ENCODE measurements around the gene DMC1.

DNA sequence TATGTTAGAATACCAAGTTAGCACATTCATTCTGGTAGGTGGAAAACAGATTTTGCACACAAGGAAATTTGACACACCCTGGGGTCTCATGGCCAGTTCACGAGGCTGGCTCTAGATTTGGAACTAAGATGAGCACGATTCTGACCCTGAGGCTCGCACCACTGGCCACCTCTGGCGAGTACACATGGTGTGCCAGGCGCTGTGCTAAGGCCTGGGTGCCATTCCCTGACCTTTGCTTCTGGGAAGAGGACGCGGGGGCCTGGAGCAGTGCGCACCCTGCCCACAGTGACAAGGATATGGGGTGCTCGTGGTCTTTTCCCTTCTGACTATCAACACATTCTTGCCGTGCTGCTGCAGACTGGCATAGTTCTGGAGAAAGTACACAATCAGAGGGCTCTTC is 29.5 kb upstream of the DMC1 start:
- TF ChIP-seq, protein P1, sequence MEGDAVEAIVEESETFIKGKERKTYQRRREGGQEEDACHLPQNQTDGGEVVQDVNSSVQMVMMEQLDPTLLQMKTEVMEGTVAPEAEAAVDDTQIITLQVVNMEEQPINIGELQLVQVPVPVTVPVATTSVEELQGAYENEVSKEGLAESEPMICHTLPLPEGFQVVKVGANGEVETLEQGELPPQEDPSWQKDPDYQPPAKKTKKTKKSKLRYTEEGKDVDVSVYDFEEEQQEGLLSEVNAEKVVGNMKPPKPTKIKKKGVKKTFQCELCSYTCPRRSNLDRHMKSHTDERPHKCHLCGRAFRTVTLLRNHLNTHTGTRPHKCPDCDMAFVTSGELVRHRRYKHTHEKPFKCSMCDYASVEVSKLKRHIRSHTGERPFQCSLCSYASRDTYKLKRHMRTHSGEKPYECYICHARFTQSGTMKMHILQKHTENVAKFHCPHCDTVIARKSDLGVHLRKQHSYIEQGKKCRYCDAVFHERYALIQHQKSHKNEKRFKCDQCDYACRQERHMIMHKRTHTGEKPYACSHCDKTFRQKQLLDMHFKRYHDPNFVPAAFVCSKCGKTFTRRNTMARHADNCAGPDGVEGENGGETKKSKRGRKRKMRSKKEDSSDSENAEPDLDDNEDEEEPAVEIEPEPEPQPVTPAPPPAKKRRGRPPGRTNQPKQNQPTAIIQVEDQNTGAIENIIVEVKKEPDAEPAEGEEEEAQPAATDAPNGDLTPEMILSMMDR (IDR thresholded peaks at IDR 0.05): no peak
- TF ChIP-seq EZH2 (IDR thresholded peaks at IDR 0.05): no peak

Measured in neural progenitor cell (in vitro differentiated cells).